Superior temporal gyrus (tissue), 1 donor: Measurements from ENCODE around the gene EDRF1.
"Not testable (repeated sequence)": the region's sequence is repeated elsewhere in the genome, so short reads cannot be mapped to it uniquely, and the experiment has no call there.

Experiments used
- DNase-seq: peaks from one replicate; pipeline ENCODE4 v3.0.0-alpha.2; 2016; ENCODE audit errors: extremely low spot score

The EDRF1 gene

DNA sequence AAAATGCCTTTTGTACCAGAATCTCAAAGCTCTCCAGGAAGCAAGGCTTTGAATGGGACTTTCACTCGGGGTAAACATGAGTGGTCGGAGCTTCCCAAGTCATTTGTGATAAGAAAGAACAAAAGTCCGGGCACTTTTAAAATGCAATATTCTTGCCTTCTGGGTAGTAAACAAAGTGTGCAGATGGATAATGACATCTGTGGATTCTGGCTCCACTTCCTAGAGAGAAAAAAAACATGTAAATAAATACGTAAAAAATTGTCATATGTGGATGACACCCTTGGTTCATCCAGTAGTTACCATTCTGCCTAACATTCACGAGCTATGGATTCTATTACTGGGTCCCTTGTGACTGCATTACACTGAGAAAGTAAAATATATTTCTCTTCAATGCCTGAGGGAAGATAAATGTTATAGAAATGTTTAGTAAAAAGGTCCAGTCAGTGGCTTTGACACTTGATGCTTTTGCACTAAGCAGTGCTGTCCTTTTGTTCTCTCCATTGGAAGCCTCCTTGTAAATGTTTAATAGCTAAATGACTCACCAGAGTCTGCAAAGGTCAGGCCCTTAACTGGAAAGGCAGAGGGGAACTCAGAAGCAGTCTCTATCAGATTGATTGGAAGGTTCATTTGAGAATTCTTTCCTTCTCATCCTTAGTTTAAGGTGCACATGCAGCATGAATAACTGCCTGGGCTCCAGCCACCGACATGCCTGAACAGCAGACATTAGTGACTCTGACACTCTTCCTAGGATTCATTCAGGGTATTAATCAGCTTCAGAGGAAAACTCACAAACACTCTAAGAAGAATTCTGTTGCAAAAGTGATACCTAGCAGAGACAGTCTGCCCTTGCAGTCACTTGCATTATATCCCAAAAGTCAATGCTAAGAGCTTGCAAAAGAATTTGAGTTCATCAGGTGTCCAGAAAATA lies 11.7 kb upstream of the EDRF1 start:
- DNase-seq: no peak

GRCh38 chr10:125708971-125709503 lies 10.5 kb upstream of the EDRF1 start:
- no peak for DNase-seq

DNA sequence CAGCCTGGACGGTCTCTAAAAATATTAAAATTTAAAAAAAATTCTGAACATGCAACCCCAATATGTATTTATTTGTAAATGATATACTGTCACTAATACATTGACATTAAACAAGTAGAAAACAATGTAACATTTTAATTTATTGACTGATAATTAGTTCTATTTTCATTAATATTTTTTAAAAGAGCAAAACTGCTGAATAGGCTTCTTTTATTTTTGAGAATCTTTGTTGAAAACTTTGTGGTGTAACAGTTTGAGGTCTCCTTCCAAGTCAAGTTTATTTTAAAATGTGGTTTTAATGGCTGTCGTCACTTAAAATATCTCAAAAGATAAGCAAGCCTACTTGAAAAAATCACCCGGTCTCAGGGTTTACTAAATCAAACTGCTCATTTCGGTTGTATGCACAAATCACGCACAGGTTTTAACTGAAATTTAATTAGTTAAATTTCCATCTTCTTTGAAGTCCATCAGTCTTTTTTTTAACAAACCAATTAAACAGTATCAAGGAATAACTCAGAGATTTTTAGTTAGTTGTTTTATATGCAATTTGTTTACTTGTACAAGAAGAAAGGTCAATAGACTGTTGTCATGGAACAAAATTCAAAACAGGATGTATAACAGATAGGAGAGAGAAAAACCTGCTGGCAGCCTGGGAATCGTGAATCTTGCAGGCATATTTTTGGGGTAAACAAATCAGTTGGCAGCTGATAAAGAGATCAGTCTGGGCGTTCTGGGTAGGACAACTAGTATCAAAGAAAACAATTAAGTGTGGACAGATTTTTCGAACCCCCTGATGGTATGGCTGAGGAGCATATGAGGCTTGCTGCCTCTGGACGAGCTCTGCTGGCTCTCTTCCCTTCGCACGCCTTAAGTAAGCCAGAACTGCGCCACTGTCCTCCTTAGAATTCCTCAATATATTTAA lies 9.7 kb upstream of the EDRF1 start:
- DNase-seq: no peak

- DNase-seq: no peak
Observed at GRCh38 chr10:125711110-125711750, 8.3 kb upstream of the EDRF1 start.

DNA sequence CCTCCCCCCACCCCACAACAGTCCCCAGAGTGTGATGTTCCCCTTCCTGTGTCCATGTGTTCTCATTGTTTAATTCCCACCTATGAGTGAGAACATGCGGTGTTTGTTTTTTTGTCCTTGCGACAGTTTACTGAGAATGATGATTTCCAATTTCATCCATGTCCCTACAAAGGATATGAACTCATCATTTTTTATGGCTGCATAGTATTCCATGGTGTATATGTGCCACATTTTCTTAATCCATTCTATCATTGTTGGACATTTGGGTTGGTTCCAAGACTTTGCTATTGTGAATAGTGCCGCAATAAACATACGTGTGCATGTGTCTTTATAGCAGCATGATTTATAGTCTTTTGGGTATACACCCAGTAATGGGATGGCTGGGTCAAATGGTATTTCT lies 4.8 kb upstream of the EDRF1 start:
- DNase-seq: not testable (repeated sequence)

- DNase-seq: no peak
Observed at GRCh38 chr10:125720002-125720382, 483 bp downstream of the EDRF1 start.

DNA sequence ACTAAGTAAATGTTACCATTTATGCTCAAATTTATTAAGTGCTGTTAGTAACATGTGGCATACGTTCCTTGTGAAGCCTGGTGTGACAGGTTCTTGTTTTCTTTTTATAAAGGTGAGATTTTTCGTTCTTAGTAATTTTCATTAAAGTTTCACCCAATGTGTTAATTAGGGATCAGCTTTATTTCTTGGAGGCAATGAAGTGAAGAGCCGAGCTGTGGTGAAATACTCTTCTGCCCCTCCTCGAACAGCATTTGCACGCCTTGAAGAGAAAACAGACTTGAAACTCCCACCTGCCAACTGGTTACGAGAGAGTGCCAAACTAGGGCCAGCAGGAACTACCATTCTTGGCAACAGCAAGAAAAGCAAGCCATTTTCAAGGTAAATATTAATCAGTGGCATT lies 1.5 kb downstream of the EDRF1 start:
- no peak for DNase-seq

- DNase-seq: no peak
Observed at GRCh38 chr10:125722811-125723210, 3.3 kb downstream of the EDRF1 start.

DNA sequence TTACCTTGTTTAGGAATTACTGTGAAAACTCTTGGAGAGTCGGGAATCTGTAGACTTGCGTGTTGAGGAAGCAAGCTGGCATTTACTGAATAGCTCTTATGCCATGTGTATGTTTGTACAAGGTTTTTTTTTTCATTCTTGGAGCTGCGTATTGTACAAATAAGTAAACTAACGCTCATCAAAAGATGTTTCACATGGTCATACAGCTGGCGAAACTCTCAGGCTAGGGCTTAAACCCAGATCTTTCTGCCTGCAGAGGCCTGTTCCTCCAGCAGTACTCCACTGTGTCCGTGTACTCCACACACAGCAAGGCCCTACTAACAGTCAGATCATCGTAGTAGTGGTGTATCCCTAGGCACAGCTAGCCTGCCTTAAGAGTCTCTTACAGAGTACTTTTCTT lies 7.4 kb downstream of the EDRF1 start:
- no peak for DNase-seq

DNA sequence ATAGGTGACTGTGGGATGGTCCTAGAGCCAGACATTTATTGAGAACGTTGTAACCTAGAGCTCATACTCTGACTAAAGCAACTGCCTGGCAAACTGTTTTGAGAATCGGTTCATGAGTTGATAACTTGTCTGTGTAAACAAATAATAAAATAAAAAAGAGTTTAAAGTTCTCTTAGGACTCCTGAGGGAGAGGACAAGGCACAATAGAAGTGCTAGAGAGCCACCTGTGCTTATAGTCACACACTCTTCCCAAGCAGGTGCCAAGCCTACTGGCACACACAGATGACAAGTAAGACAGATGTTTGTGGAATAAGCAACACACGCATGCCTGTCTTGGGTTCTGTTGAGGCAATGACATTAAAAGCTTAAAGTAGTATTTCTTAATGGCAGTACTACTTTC lies 7.9 kb downstream of the EDRF1 start:
- no peak for DNase-seq

- no peak for DNase-seq
Observed at GRCh38 chr10:125734148-125734547, 14.6 kb downstream of the EDRF1 start.

DNA sequence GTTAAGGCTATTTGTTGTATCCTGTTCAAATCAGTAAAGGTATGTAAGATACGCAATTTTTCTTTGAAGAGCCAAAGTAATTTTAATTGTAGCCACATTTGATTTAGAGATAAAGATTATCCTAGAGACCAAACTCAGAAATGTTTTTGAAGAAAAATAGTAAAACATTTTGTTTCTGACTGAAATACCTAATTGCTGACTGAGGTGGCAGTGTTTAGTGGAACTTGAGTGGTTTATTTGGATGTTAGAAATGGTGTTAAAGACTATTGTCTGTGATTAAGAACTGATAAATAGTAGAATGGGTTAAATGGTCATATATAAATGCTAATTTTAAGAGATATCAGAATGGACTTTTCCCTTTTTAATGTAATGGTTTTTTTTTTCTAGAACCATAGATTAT lies 15.3 kb downstream of the EDRF1 start:
- no peak for DNase-seq

DNA sequence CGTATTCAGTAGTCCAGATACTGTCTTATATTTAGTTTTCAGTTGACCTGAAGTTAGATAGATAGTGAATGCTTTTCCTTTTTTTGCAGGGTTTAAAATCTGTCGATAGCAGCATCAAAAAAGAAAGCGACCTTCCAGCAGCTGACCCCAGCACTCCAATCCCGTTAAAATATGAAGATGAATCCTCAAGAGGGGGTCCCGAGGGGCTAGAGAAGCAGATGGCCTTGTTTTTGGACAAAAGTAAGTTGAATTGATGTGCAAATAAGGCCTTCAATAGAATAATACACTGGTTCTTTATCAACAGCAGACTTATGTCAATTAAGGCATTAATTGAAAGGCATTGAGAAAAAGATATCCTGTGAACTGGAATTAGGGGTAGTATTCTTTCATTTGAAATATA lies 18.7 kb downstream of the EDRF1 start:
- DNase-seq: no peak

- DNase-seq: peak; percentile 31
Observed at GRCh38 chr10:125739994-125740679, 20.6 kb downstream of the EDRF1 start.

DNA sequence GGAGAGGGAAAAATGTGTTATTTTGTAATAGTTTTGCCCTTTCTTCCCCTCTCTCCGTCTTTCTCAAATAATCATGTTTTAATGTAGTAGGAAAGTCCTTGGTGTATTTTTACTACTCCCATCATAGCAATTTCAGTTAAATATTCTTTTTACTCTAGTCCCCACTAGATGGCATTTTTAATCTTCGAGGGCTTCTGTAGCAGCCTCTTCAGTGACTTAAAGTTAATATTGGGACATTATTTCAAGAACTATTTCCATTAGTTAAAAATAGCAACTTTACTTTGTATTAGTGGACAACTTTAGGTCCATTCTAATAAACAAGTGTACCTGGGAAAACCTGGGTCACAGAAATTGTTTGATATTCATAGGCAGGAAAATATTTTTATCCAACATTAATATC lies 23.0 kb downstream of the EDRF1 start:
- peak; percentile 40 for DNase-seq

- DNase-seq: no peak
Observed at GRCh38 chr10:125744909-125745308, 25.4 kb downstream of the EDRF1 start.

- no peak for DNase-seq
Observed at GRCh38 chr10:125747417-125747816, 27.9 kb downstream of the EDRF1 start.

GRCh38 chr10:125756196-125756595 lies 36.7 kb downstream of the EDRF1 start:
- DNase-seq: no peak

- no peak for DNase-seq
Observed at GRCh38 chr10:125756853-125757487, 37.5 kb downstream of the EDRF1 start.

GRCh38 chr10:125757742-125758141 lies 38.2 kb downstream of the EDRF1 start:
- no peak for DNase-seq

DNA sequence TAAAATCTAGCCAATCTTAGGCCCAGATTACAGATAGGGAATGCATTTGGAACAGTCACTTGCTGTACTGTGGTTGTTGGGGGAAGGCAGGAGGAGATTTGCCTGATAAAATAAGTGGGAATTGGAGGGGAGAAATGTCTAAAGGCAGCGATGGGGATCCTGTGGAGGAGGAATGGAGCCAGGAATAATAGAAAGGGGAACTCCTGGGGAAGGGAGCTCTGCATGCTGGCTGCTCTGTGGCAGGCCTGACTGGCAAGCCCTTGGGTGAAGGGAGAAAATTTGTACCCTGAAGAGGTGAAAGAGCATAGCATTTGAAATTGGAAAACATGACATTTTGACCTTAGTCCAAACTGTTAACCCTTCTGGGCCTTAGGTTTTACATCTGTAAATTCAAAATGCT lies 42.5 kb downstream of the EDRF1 start:
- DNase-seq: no peak
